HG03025 (cell line): Measurements from ENCODE around the gene AEBP1.

ENCODE experiments used
- ATAC-seq: cut with Tn5 transposase; IDR thresholded peaks from one replicate; pipeline ENCODE4 v1.9.1; 2021; ENCODE audit warnings: mild to moderate bottlenecking, moderate library complexity; ENCODE audit not compliant: unreplicated experiment, low FRiP score

AEBP1 gene

DNA sequence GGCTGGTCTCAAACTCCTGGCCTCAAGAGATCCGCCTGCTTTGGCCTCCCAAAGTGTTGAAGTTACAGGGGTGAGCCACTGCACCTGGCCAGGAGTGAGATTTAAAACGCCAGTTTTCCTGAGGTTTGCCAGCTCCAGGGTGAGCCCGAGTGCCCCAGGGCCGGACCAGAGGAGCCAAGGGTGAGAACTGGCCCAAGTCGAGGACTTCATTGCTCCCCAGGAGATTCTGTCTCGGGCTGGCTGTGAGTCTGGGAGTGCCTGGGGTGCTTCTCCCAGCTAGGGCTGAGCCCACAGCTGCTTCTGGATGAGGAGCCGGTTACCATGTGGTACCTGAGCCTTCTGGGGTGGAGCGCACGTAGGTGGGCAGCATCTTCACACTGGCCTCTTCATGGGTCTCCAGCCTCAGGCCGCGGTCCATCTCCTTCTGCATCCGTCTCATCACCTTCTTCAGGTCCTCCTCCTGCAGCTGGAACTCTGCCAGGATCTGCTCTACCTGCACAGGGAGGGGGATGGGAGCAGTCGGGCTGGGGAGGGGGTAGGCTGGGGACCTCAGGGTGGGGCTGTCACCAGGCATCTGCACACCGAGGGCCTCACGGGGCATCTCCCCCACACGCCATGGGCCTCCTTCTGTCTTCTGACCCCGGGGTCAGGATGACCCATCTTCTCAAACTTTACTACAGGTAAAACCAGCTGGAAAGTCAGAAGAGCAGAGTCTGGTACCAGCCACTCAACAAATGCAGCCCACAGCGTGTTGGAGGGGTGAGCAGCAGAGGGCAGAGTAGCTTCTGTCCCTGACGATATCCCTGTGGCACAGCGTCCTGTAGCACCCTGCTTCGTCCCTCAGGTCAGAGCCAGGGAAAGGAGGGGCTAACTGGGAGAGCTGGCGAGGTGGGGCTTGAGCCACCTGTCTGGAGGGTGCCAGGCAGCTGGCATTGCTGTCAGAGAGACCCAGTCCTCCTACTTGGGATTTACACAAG lies 49.1 kb downstream of the AEBP1 start:
- no peak for ATAC-seq

DNA sequence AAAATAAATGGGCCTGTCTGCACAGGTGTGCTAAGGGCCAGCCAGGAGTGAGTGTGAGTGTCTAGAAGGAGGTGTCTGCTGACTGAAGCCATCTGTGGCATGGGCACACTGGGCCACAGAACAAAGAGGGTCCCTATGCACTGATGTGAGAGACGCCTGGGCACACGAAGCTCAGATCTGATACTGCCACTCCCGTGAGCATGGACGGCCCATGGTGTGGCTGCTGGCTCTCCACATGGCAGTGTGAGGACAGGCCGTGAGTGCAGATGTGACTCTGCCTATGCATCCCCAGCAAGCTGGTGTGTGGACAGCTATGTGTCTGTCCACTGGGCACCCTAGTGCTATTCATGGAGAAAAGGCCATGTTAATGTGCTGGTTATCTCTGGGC lies 49.8 kb downstream of the AEBP1 start:
- no peak for ATAC-seq

DNA sequence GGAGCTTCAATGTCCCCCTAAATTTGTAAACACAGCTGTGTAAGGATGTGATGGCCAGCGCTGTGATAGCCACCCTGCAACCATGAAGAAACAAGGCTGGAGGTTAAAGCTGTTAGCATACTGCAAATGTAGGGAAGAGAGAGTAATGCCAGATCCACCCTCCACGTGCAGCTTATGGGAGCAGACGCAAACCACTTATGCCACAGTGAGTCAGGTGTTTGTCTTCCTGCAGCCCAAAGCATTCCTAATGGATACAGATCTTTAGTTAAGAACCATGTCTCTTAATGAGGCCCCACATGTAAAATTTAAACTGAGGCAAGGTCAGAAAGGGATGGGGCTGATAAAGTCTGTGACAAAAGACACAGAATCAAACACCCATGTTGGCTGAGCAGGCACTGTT lies 50.6 kb downstream of the AEBP1 start:
- no peak for ATAC-seq

DNA sequence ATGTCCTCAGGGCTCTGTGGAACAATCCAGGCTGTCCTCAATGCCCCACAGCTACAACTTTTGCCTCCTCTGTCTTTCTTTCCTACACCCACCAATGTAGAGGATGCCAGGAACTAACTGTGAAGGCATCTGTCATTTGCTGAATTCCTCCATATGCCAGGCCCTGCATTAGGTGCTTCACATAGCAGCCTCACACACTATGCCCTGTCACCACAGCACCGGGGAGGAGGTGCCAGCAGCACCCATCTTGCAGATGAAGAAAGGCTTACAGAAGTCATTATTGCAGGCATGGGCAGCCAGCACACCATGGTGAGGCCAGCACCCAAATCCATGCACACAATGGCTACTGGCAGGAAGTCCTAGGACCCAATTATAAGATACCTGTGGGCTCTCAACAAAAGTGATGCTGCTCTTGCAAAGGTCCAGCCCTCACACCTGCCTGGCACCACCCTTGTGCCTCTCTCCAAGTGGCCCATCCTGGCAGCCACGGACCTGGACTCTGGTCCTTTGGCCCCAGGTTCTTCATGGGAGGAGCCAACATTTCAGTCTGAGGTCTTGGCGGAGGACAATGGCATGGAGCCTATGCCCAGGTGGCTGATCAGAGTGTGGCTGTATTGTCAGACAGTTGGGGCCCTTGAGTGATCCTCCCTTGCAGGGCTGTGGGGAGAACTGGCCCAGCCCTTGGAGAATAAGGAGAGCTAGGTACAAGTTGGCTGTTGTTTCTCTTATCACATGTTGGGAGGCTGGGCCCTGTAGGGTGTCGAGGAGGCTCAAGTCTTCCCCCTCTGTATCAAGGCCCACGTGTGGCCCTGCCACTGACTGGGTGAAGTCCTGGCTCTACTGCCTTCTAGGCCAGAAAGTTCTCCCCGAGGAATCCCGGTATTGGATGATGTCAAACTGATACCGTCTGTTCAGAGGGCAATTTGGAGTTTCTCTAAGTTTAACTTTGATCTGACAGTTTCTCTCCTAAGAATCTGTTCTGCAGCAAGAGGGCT lies 51.3 kb downstream of the AEBP1 start:
- no peak for ATAC-seq

DNA sequence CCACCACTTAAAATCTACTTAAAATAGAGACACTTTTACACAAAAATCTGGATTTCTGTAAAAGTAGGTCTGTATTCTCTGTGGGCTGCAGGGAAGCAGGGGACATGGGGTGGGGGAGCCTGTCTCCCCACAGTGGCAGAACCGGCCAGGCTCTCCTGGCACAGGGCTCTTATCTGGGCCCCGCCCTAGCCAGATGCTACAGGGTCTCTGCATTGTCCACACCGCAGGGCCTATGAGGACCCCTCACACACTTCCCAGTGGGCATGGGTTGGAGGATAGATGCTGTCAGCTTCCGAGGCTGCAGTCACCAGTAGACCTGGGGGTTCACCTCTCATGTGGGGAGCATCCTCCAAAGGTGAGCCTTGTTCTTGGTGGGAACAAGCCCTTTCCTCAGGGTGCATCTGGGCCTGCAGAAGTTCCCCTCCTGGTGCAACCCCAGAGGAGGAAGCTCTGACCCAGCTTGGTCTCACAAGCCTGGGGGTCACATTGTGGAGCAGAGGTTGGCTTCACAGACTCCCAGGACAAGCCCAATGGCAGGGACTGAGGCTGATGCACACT lies 52.4 kb downstream of the AEBP1 start:
- no peak for ATAC-seq

DNA sequence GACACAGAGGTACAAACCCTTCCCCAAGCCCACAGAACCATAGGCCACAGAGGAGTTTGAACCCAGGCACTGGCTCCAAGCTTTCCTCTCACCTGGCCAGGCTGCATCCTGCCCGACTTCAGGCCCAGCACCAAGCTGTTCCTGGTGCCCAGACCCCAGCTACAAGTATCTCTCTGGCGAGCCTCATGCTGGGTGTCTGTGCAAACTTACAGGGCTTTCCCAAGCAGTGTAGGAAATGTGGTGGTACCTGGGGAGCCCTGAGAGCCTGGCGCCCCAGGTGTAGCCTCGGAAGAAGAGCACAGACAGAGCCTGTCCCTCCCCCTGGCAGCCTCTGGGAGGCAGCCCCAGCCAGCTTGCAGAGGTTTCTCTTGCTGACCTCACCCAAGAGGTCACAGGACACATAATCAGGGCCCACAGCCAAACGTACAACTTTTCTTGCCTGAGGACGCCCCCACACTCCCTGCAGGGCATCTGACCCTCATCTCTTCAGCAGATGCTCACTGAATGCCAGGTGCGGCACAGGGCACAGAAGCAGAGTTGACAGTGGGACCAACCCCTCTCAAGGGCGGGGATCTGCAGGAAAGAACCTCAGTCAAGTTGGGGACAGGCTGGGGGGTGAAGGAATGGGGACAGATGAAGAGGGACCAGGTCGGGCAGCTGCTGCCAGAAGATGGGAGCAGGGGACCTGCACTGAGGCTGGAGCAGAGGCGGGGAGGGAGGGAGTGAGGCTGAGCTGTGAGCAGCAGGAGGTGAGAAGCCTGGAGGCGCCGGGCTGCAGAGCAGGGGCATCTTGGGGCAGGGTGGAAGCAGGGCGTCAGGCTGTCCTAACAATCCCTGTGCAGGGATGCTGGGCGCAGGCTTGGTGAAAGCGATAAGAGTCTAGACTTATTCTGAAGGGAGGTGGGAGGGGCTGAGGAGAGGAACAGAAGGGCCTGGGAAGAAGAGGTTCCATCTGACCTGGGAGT lies 53.3 kb downstream of the AEBP1 start:
- ATAC-seq, result no peak

DNA sequence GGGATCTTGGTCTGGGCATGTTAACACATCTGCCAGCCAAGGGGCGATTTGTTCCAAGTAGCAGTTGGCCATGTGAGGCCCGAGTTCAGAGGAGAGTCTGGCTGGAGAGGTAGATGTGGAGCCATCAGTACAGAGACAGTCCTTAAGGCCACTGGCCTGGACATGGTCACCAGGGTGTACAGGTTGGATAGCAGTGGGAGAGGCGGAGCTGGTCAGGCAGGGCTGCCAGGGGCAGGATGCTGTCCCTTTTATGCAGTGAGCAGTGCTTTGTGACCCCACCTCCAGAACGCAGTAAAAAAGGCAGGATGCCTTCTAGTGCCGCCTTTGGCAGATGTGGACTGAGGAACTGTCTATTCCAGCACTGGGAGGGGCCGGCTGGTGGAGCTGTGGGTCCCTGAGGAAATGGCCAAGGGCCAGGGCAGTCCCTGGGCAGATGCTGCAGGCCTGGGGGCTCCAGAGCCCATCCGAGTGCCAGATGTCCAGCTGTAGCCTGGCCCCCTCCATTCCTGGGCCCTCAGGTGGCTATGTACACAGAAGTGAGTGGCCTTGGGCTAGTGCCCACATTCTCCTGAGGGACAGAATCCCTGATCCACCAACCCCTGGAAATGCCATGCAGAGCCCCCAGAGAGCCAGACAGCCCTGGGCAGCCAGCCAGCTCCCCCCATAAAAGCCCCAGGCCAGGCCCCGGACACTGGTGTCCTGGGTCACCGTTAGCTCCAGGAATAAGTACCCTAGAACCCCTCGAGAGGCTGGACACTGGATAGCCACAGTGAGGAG lies 54.1 kb downstream of the AEBP1 start:
- ATAC-seq, result no peak

DNA sequence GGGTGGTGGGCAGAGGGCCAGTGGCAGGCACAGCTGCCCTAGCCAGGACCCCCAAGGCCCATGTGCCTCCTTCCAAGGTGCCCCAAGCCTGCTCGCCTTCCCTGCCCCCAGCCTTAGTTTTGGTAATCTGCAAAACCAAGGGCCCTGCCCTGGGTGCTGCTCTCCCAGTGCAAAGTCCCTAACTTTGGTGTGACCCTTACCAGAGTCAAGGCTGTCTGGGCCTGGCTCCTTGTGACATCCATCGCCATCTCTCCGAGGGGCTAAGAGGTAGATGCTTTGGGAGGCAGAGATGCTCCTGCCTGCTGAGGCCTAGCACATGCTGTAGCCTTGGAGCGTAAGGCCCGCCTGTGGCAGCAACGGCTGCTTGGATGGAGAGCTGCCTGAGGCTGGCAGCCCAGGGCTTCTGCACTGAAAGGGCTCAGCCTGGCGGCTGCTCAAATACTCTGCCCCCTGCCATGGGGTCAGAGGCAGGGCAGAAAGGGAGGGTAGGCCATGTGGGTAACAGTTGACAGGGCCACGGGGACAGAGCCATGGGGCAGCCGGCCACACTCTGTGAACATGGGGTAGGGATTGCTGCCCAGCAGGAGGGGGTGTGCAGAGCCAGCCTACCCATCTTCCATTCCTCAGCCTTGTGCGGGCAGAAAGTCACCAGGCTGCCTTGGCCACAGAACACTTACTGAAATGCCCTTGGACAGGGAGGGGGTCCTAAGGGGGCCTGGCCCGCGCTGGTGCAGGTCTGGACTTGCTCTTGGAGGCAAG lies 54.9 kb downstream of the AEBP1 start:
- no peak for ATAC-seq

DNA sequence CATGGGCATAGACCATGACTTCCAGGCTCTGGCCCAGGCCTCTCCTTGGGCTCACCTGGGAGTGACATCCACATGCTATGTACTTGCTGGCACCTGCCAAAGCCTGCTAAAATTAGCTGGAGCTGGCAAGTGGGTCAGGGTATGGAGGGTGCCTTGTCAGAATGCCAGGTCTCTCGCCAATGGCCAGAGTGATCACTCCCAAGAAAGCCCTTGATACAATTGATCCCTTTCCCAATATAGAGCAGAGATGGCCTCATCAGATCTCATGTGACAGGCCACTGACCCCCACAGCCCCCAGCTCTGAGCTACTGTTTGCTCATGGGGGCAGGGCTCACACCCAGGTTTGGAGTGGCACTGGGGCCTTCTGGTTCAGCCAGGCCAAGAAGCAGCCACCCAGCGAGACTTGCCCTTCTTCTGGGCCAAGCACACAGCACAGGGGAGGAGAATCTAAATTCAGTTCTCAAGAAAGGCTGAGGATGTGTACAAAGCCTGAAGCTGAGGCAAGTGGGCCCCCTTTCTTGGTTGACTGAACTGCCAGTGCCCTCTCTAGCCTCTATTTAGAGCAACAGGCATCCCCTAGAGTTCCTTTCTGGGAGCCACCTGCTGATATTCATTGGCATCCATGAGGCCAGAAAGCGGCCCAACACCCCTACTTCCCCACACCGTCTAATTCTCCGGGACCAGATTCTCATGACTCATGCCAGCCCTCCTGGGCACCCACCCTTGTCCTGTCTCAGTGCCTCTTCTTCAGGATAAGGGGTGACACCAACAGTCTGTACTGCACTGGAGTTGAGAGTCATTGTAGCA lies 55.9 kb downstream of the AEBP1 start:
- ATAC-seq, result no peak

DNA sequence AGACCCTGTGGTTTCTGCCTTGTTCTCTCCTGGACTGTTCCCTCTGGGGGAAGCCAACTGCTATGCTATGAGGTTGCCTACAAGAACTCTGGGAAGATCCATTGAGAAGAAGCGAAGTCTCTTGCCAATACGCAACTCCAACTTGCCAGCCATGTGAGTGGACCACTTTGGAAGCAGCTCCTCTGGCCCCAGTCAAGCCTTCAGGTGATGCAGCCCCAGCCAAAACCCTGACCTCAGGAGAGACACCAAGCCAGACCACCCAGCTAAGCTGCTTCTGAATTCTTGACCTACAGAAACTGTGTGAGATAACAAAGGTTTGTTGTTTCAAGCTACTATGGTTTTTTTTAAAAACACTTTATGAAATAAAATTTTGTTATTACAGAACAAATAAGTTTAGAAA lies 57.2 kb downstream of the AEBP1 start:
- no peak for ATAC-seq

DNA sequence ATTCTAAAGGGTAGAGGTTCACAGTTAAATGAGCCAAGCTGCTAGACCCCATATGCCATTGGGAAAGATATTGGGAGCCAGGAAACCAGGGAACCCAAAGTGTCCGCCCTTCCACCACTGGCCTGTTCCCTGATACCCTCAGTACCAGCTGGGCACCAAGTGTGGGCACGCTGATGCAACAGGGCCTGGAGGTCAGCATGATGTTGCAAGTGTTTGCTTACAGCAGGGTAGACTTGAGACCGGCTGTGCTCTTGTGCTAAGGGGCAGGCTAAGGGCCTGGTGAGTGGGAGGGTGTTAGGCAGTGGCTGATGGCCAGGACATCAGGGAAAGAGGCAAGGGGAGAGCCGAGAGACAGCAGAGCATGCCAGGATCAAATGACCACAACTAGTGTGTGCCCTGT lies 58.0 kb downstream of the AEBP1 start:
- ATAC-seq, result no peak

DNA sequence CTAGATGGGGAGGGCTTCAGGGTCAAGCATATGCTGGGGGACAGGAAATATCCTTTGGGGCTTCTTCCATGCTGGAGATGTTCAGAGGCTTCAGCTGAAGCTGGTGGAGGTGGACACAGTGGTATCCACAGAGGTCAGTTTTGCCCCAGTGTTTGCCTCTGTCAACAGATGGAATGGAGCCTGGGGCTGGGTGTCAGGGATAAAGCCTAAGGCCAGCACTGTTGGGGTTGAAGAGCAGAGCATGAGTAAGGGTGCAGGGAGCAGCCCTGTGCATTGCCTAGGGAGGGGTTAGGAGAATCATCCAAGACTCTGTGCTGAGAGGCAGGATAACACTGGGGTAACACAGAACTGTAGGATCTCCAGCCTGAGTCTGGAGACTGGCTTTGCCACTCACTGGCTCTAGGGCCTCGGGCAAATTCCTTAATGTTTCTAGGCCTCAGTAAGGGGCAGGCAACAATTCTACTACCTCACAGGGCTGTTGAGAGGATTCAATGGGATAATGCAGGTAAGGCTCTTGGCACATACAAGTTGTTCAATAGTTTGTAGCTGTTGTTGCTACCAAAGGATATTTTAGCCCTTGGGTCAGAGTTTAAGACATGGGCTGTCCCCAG lies 58.7 kb downstream of the AEBP1 start:
- no peak for ATAC-seq

DNA sequence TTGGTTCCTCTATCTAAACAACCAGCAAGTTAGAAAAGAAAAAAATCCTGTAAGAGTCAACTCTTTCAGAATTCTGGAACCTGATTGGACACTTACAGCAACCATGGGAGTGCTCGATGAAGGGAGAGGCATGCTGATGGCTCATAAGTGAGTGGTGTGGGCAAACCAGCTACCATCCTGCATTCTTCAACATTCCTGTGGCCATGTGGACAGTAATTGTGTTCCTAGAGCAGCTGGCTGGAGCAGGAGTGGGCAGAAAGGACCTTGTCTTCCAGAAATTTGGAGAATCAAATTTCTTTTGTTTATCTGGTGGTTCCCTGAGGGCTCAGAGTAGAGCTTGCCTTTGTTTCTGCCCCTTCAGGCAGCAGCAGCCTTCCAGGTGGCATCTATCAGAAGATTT lies 59.4 kb downstream of the AEBP1 start:
- ATAC-seq, result no peak
